HG03571 (cell line): ENCODE data around the gene HSPA6.
"Not testable (repeated sequence)": the region's sequence is repeated elsewhere in the genome, so short reads cannot be mapped to it uniquely, and the experiment has no call there.

Experiments used
- ATAC-seq: cut with Tn5 transposase; IDR thresholded peaks from one replicate; pipeline ENCODE4 v1.9.1; 2021; ENCODE audit not compliant: unreplicated experiment

HSPA6 gene

GRCh38 chr1:161502641-161503393 is 21.5 kb upstream of the HSPA6 start:
- no peak for ATAC-seq

- no peak for ATAC-seq
Observed at GRCh38 chr1:161503394-161503748, 21.0 kb upstream of the HSPA6 start.

DNA sequence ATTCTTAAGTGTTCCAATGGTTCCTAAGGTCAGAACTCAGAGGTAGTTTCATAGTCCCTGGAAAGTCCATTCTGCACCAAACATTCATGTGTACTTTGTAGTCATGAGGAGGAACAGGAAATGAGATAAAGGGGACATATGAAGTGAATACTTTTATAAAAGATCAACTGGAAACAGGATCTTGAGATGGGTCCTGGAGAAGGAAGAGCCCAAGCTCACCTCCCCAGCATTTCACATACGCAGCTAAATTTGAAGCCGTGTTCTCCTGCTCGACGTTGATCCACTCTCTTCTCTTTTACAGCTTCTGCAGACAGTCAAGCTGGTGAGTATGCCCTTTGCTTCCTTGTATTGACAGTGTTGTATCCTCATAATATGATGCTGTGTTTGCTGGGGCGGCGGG is 18.7 kb upstream of the HSPA6 start:
- ATAC-seq = no peak

- ATAC-seq = no peak
Observed at GRCh38 chr1:161506336-161507223, 17.8 kb upstream of the HSPA6 start.

DNA sequence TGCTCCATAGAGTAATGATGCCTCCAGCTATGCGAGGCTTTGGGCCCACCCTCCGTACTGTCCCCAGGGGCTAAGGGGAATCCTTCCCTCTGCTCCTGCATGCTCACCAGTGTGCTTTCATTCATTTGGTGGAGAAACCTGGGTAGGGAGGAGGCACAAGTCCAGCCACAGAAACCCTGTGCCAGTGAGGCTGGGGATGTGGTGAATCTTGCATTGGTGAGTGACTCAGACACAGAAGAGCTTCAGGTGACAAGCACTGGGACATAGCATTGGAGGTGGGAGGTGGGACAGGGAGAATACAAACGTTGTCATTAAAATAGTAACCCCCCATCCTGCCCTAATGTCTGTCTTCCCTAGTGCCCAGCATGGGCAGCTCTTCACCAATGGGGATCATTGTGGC is 13.9 kb upstream of the HSPA6 start:
- no peak for ATAC-seq

DNA sequence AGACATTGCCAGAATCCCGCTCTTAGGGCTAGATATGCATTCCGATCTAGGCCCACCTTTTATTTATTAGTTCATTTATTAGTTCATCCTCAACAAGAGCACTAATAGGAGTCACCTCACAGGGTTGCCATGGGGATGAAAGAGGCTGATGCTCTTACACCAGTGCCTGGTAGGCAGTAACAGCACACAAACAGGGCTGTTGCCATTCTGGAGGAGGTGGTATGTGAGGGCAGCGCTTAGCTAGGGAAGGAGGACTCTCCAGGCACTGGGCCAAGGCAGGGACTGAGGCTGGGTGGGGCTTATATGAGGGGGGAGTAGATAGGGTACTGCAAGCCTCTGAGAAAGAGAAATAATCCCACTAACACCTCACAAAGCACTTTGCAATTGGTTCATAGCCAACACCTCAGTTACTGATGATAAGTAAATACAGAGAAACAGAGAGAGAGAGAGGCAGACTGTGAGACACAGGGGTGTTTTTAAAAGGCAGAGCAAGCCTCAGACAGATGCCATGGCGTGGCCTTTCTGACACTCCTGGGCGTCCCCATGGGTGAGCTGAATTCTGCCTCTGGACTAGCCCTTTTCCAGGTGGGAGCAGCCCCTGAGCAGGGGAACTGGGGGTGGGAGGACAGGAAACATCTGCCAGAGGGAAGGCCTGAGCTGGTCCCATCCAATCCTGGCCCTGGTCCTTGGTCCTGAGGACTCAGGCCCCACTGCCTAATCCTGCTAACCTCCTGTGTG is 13.2 kb upstream of the HSPA6 start:
- no peak for ATAC-seq

GRCh38 chr1:161511756-161512060 is 12.6 kb upstream of the HSPA6 start:
- no peak for ATAC-seq

GRCh38 chr1:161512636-161513447 is 11.5 kb upstream of the HSPA6 start:
- not testable (repeated sequence) for ATAC-seq

- ATAC-seq = not testable (repeated sequence)
Observed at GRCh38 chr1:161513448-161513780, 10.9 kb upstream of the HSPA6 start.

DNA sequence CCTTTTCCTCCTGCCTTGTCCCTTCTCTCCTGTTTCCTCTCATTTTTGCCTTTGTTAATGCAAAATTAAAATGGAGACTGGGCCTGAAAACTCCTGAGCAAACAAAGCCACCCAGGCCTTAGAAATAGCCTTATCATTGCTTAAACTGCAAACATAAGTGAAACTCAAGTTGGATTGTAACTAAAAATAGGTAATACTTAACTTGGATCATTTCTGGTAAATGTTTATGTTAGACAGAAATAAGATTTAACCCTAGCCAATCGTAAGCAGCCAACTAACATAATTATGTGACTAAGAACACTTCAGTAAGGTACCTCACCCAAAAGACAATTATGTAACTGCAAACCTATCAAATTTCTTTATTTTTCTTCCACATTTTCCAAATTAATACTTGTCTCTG is 10.4 kb upstream of the HSPA6 start:
- not testable (repeated sequence) for ATAC-seq

DNA sequence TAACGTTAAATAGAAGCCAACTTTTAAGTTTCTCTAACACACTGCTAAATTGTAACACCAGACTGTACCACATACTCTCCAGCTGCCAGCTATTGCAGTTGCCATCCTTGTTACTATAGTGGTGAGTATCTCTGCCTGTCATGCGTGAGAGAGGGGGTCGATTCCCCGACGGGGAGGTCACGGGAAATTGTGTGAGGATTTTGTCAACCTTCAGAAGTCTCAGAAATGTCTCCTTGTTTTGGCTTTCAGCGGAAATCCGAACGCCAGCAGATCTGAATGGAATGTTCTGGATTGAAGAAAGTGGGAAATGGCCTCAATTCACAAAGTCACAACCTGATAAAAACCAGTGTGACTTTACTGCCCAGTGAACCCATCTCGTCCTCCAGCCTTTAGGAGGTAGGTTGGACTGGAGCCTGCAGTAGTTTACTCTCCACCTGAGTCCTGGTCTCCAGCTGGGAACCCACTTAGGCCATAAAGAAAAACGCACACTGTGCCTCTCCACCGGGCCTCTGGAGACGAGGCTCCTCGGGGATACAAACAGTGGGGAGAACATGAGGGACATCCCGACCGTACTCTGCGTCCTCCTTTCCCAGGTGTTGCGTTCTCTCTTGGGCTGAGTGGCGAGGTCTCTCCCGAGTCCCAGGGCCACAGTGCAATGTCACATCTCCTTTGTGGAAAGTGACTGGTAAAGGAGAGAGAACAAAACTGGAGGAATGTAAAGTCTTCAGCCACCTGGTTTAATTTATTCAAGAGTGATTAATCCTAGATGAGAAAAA is 1.1 kb upstream of the HSPA6 start:
- ATAC-seq = not testable (repeated sequence)

GRCh38 chr1:161524742-161525291 is 477 bp downstream of the HSPA6 start:
- ATAC-seq = not testable (repeated sequence)

DNA sequence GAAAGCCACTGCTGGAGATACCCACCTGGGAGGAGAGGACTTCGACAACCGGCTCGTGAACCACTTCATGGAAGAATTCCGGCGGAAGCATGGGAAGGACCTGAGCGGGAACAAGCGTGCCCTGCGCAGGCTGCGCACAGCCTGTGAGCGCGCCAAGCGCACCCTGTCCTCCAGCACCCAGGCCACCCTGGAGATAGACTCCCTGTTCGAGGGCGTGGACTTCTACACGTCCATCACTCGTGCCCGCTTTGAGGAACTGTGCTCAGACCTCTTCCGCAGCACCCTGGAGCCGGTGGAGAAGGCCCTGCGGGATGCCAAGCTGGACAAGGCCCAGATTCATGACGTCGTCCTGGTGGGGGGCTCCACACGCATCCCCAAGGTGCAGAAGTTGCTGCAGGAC is 981 bp downstream of the HSPA6 start:
- not testable (repeated sequence) for ATAC-seq

DNA sequence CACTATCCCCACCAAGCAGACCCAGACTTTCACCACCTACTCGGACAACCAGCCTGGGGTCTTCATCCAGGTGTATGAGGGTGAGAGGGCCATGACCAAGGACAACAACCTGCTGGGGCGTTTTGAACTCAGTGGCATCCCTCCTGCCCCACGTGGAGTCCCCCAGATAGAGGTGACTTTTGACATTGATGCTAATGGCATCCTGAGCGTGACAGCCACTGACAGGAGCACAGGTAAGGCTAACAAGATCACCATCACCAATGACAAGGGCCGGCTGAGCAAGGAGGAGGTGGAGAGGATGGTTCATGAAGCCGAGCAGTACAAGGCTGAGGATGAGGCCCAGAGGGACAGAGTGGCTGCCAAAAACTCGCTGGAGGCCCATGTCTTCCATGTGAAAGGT is 1.6 kb downstream of the HSPA6 start:
- ATAC-seq = not testable (repeated sequence)

GRCh38 chr1:161528550-161528949 is 4.2 kb downstream of the HSPA6 start:
- ATAC-seq = not testable (repeated sequence)

- ATAC-seq = not testable (repeated sequence)
Observed at GRCh38 chr1:161529463-161530104, 5.2 kb downstream of the HSPA6 start.

DNA sequence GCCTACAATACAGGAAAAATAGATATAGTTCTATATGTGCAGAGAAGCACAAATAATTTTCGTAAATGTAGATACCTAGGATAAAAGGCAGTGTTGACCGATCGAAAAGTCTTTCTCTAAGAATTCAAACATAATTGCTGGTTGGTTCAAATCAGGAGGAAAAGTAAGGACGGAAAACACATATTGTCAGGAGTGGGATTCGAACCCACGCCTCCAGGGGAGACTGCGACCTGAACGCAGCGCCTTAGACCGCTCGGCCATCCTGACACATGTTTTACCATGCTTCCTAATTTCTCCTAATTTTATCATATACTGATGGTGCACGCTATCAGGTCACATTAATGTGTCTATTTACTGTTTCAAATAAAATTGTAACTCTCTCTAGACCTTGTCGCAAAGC is 5.8 kb downstream of the HSPA6 start:
- peak; percentile 39 for ATAC-seq

DNA sequence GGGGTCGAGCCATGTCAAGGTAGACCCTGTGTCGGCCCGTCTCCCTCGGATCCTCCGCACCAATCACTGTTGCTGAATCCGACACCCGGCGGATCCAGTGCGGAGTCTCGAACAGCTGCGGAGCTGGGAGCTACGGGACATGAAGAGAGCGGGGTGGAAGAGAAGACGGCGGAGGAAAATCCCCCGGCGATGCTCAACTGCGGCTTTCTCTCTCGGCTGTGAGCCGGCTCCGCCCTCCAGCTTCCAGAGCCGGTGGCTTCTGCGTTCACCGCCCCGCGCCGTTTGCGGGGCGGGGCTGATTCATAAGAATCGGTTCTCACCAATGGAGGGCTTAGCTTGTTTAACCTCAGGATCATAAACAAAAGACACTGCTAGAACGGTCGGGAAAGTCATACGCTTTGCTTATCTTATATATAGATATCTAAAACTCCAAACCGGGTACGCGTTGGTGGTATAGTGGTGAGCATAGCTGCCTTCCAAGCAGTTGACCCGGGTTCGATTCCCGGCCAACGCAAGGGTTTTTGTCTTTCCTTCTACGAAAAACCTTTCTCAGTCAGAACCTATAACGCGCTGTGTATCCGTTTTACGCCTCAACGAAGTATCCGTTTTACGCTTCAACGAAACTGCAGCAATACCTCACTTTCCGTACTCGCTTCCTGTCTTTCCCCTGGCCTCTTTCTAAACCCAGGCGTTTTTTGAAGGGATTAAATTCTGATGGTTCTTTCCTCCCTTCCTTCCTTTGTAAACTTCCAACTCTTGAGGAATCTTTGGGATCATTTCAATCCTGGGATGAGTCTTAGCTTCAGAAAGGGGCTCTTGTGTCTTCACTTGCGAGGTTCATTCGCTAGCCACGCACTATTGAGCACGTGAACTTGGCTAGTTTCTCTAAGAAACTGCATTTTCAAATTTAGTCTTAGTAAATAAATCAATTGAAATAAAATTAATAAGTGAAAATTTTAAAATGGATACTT is 6.6 kb downstream of the HSPA6 start:
- ATAC-seq = peak; percentile 58
